Caco-2 (cell line): ENCODE data around the gene CDSN. TPM values are rescaled to one million over a fixed set of nuclear protein-coding genes. Genes with fewer than 3 reads are reported as not detected.

ENCODE experiments used
- BruUV-seq: library from RNA; stranded (reverse); fragments of 400-500 nt; replicated peaks from 2 replicates; lab custom pipeline; 2021; lab: Mats Ljungman, UMichigan
- CTCF ChIA-PET: fragments of 300-600 bp; sonication (Branson Sonifier 250); formaldehyde crosslinking; loops from one replicate; lab custom pipeline; 2022; ENCODE audit warnings: antibody characterized with exemption; lab: Charles Lee
- POLR2A ChIA-PET: fragments of 300-600 bp; sonication (Branson Sonifier 250); formaldehyde crosslinking; loops from one replicate; lab custom pipeline; 2022; ENCODE audit warnings: antibody characterized with exemption; lab: Charles Lee
- DNase-seq, 2 experiments: peaks; one replicate each; pipeline versions ENCODE4 v3.0.0 to v3.0.0-alpha.2; 2020 to 2022
- H3K27me3 ChIP-seq: replicated peaks from 2 replicates; pipeline ENCODE4 v1.6.0; 2011; ENCODE audit warnings: low read length; ENCODE audit not compliant: control insufficient read depth, insufficient read depth
- H3K36me3 ChIP-seq: 2 replicates; pipeline ENCODE4 v1.5.1; 2011; ENCODE audit warnings: low read length; ENCODE audit not compliant: control insufficient read depth, insufficient read depth
- H3K4me1 ChIP-seq: fragments of 250-450 bp; sonication (Bioruptor Pico); 2 replicates; pipeline ENCODE4 v1.5.1; 2020; ENCODE audit warnings: mild to moderate bottlenecking
- H3K4me3 ChIP-seq: 2 replicates; pipeline ENCODE4 v1.5.1; 2011; ENCODE audit warnings: low read depth, mild to moderate bottlenecking, control low read depth, low read length
- H3K9me3 ChIP-seq: fragments of 250-450 bp; sonication (Bioruptor Pico); 2 replicates; pipeline ENCODE4 v1.5.1; 2020; ENCODE audit warnings: mild to moderate bottlenecking, moderate library complexity
- H3K27ac Mint-ChIP-seq: one replicate; pipeline ENCODE4 v1.8.0; 2022; ENCODE audit warnings: mixed read lengths; ENCODE audit not compliant: unreplicated experiment
- H3K27me3 Mint-ChIP-seq: one replicate; pipeline ENCODE4 v1.8.0; 2022; ENCODE audit warnings: mixed read lengths; ENCODE audit not compliant: insufficient read depth, unreplicated experiment
- H3K36me3 Mint-ChIP-seq: one replicate; pipeline ENCODE4 v1.8.0; 2022; ENCODE audit warnings: mild to moderate bottlenecking, mixed read lengths; ENCODE audit not compliant: insufficient read depth, unreplicated experiment
- H3K4me1 Mint-ChIP-seq: one replicate; pipeline ENCODE4 v1.8.0; 2022; ENCODE audit warnings: low read depth, mixed read lengths; ENCODE audit not compliant: unreplicated experiment
- H3K4me3 Mint-ChIP-seq: one replicate; pipeline ENCODE4 v1.8.0; 2022; ENCODE audit warnings: mild to moderate bottlenecking, moderate library complexity, mixed read lengths; ENCODE audit not compliant: unreplicated experiment
- H3K9me3 Mint-ChIP-seq: one replicate; pipeline ENCODE4 v1.8.0; 2022; ENCODE audit warnings: mixed read lengths; ENCODE audit not compliant: unreplicated experiment
- intact Hi-C: fragments of 100-400 bp; cut with micrococcal nuclease; formaldehyde crosslinking; loops from one replicate; pipeline ENCODE4 v1.10.0; 2022; ENCODE audit not compliant: unreplicated experiment
- total RNA-seq: library from RNA; stranded (reverse); gene quantifications from 2 replicates; pipeline ENCODE4 v1.2.3, GENCODE V29; 2022
- TF ChIP-seq, protein P1 (sequence below), 2 experiments: fragments of 200-600 bp in 1 of 2; IDR thresholded peaks; 1 replicate in 1 of 2; 2 replicates in 1 of 2; pipeline versions ENCODE4 v1.5.1 to v1.8.0; 2011 to 2022; ENCODE audit warnings: antibody characterized with exemption in 1 of 2, control low read depth in 1 of 2, inconsistent platforms in 1 of 2, low read depth in 1 of 2, low read length in 1 of 2, mild to moderate bottlenecking in 1 of 2, moderate library complexity in 1 of 2; ENCODE audit not compliant: insufficient read depth in 1 of 2, severe bottlenecking in 1 of 2, unreplicated experiment in 1 of 2

Gene CDSN
- total RNA-seq, 1 experiment from 2014 or later = not detected

DNA sequence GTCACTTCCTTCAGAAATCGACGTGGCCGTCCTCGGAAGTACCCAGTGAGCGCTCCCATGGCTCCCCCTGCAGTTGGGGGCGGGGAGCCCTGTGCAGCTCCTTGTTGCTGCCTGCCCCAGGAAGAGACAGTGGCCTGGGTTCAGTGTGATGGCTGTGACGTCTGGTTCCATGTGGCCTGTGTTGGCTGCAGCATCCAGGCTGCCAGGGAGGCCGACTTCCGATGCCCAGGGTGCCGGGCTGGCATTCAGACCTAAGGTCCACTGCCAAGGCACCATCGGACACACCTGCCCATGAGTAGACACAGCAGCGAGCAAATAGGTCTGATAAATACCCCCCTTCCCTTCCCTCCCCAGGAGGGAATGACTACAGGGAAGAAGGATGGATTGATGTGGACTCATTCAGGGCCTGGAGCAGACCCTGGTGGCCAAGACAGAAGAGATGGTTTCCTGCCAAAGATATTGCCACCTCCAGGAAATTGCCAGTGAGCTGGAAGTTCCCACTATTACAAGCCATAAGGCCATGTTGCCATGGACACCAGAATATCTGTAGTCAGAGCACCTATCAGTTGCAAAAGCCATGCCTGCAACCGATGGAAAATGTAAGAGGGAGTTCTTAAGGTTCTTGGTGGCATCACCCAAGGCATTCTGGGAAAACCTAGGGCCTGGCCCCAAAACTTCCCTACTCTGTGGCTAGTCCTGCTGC, 42.4 kb upstream of the CDSN start:
- TF ChIP-seq, protein P1, sequence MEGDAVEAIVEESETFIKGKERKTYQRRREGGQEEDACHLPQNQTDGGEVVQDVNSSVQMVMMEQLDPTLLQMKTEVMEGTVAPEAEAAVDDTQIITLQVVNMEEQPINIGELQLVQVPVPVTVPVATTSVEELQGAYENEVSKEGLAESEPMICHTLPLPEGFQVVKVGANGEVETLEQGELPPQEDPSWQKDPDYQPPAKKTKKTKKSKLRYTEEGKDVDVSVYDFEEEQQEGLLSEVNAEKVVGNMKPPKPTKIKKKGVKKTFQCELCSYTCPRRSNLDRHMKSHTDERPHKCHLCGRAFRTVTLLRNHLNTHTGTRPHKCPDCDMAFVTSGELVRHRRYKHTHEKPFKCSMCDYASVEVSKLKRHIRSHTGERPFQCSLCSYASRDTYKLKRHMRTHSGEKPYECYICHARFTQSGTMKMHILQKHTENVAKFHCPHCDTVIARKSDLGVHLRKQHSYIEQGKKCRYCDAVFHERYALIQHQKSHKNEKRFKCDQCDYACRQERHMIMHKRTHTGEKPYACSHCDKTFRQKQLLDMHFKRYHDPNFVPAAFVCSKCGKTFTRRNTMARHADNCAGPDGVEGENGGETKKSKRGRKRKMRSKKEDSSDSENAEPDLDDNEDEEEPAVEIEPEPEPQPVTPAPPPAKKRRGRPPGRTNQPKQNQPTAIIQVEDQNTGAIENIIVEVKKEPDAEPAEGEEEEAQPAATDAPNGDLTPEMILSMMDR (IDR thresholded peaks at IDR 0.05; ENCODE audit: insufficient read depth in 1 of 2, low read depth in 1 of 2, low read length in 1 of 2, severe bottlenecking in 1 of 2, unreplicated experiment in 1 of 2) = no peak
- Mint-ChIP-seq H3K27me3 (no peaks in the 10 kb centered on the region), H3K4me1 (no peaks in the 10 kb centered on the region), H3K27ac (no peak overlapping the region), H3K4me3 (no peak overlapping the region), H3K36me3 (peaks cover 17% of the 10 kb centered on the region), H3K9me3 (no peaks in the 10 kb centered on the region)
- no peak overlapping the region for H3K4me3 ChIP-seq
- intact Hi-C loops = no loop called here
- no peak for DNase-seq
- no peaks in the 10 kb centered on the region for H3K36me3 ChIP-seq
- ChIA-PET CTCF (interaction anchor here (0.6 kb wide), 1 partner anchor 21 kb away, joined by 5 read pairs; no protein-coding TSS in a partner anchor), POLR2A (no interaction called here)
- H3K9me3 ChIP-seq = no peaks in the 10 kb centered on the region
- H3K4me1 ChIP-seq = peaks cover 6% of the 10 kb centered on the region; the same call in 1 of the 2 replicates
- BruUV-seq = no TSS peak
- no peaks in the 10 kb centered on the region for H3K27me3 ChIP-seq

DNA sequence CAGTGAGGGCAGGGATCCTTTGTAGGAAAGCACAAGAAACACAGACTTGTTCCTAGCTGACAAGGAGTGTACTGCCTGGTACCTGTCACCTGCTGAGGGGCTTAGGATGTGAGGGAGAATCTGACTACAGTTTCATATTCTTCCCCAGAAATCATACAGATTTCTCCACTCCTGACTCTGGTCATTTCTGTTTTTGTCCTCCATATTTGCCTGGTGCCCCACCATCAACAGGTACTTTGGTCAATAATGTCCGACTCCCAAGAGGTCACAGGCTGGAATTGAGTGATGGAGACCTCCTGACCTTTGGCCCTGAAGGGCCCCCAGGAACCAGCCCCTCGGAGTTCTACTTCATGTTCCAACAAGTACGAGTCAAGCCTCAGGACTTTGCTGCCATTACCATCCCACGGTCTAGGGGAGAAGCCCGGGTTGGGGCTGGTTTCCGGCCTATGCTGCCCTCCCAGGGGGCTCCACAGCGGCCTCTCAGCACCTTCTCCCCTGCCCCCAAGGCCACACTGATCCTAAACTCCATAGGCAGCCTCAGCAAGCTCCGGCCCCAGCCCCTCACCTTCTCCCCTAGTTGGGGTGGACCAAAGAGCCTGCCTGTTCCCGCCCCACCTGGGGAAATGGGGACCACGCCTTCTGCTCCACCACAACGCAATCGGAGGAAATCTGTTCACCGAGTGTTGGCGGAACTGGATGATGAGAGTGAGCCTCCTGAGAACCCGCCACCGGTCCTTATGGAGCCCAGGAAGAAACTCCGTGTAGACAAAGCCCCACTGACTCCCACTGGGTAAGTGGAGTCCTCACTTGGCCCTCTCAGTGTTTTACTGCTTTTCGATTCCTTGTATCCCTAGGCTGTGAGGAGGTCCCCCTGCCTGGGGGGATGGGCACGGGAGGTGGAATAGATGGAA, 41.2 kb upstream of the CDSN start:
- Histone ChIP-seq H3K36me3 (no peaks in the 10 kb centered on the region), H3K4me3 (no peak overlapping the region), H3K9me3 (no peaks in the 10 kb centered on the region), H3K4me1 (peaks cover 11% of the 10 kb centered on the region; the same call in 1 of the 2 replicates), H3K27me3 (no peaks in the 10 kb centered on the region)
- no TSS peak for BruUV-seq
- Mint-ChIP-seq H3K4me1 (no peaks in the 10 kb centered on the region), H3K27me3 (no peaks in the 10 kb centered on the region), H3K4me3 (no peak overlapping the region), H3K36me3 (peaks cover 17% of the 10 kb centered on the region), H3K27ac (no peak overlapping the region), H3K9me3 (no peaks in the 10 kb centered on the region)
- no peak for DNase-seq
- POLR2A ChIA-PET = no interaction called here
- TF ChIP-seq, protein P1 (IDR thresholded peaks at IDR 0.05; ENCODE audit: insufficient read depth in 1 of 2, low read depth in 1 of 2, low read length in 1 of 2, severe bottlenecking in 1 of 2, unreplicated experiment in 1 of 2) = no peak
- CTCF ChIA-PET = no interaction called here
- intact Hi-C loops = no loop called here
